ENCODE data around the gene SLX4IP. TPM values are rescaled to one million over a fixed set of nuclear protein-coding genes. Genes with fewer than 3 reads are reported as not detected.

Gene SLX4IP
- total and polyA plus RNA-seq, 3 experiments from 2014 or later = 1.5 to 8.0 (median 7.0) TPM

GRCh38 chr20:10668677-10669368 is 233.7 kb downstream of the SLX4IP start:
- POLR2A ChIA-PET = no interaction called here
- peaks cover 36 to 63% of the 10 kb centered on the region in 2 donors for H3K27me3 Mint-ChIP-seq

GRCh38 chr20:10669843-10670446 is 234.8 kb downstream of the SLX4IP start:
- Histone ChIP-seq H3K27ac (ENCODE audit: low read depth, low read length) (no peak overlapping the region), H3K4me1 (ENCODE audit: insufficient read depth, low read length) (no peaks in the 10 kb centered on the region), H3K4me3 (ENCODE audit: low read length) (no peak overlapping the region), H3K27me3 (ENCODE audit: insufficient read depth, low read length, poor library complexity, severe bottlenecking) (peaks cover 2% of the 10 kb centered on the region), H3K9me3 (ENCODE audit: low read length) (no peaks in the 10 kb centered on the region), H3K36me3 (ENCODE audit: insufficient read depth, low read length) (no peaks in the 10 kb centered on the region)
- no peak overlapping the region for H3K27ac Mint-ChIP-seq
- CTCF ChIA-PET = no interaction called here
- H3K4me3 Mint-ChIP-seq = no peak overlapping the region
- H3K36me3 Mint-ChIP-seq = no peaks in the 10 kb centered on the region
- POLR2A ChIA-PET = no interaction called here
- H3K27me3 Mint-ChIP-seq = peaks cover 35 to 59% of the 10 kb centered on the region in 2 donors
- DNase-seq = no peak
- peaks cover 15 to 28% (median 24%) of the 10 kb centered on the region in 3 donors for H3K4me1 Mint-ChIP-seq
- H3K9me3 Mint-ChIP-seq = no peaks in the 10 kb centered on the region

More at GRCh38 chr20:10668677-10669368, 233.7 kb downstream of the SLX4IP start:
- peaks cover 15 to 27% (median 24%) of the 10 kb centered on the region in 3 donors for H3K4me1 Mint-ChIP-seq
- Histone ChIP-seq H3K4me1 (ENCODE audit: insufficient read depth, low read length) (no peaks in the 10 kb centered on the region), H3K4me3 (ENCODE audit: low read length) (no peak overlapping the region), H3K36me3 (ENCODE audit: insufficient read depth, low read length) (no peaks in the 10 kb centered on the region), H3K27me3 (ENCODE audit: insufficient read depth, low read length, poor library complexity, severe bottlenecking) (no peaks in the 10 kb centered on the region), H3K27ac (ENCODE audit: low read depth, low read length) (no peak overlapping the region), H3K9me3 (ENCODE audit: low read length) (no peaks in the 10 kb centered on the region)
- no peaks in the 10 kb centered on the region for H3K9me3 Mint-ChIP-seq
- no peak for DNase-seq
- H3K27ac Mint-ChIP-seq = no peak overlapping the region
- no peaks in the 10 kb centered on the region for H3K36me3 Mint-ChIP-seq
- no peak overlapping the region for H3K4me3 Mint-ChIP-seq
- CTCF ChIA-PET = no interaction called here

GRCh38 chr20:10670501-10671220 is 235.6 kb downstream of the SLX4IP start:
- no peaks in the 10 kb centered on the region for H3K36me3 Mint-ChIP-seq
- Histone ChIP-seq H3K27me3 (ENCODE audit: insufficient read depth, low read length, poor library complexity, severe bottlenecking) (peaks cover 9% of the 10 kb centered on the region), H3K9me3 (ENCODE audit: low read length) (no peaks in the 10 kb centered on the region), H3K27ac (ENCODE audit: low read depth, low read length) (no peak overlapping the region), H3K36me3 (ENCODE audit: insufficient read depth, low read length) (no peaks in the 10 kb centered on the region), H3K4me3 (ENCODE audit: low read length) (no peak overlapping the region), H3K4me1 (ENCODE audit: insufficient read depth, low read length) (no peaks in the 10 kb centered on the region)
- H3K4me1 Mint-ChIP-seq = peaks cover 18 to 32% (median 28%) of the 10 kb centered on the region in 3 donors
- H3K27me3 Mint-ChIP-seq = peaks cover 42 to 60% of the 10 kb centered on the region in 2 donors
- H3K4me3 Mint-ChIP-seq = peak overlapping the region in 4 of 7 donors; percentile 3 to 57 (median 30)
- POLR2A ChIA-PET = no interaction called here
- peaks cover 0 to 2% (median 0%) of the 10 kb centered on the region in 5 donors for H3K9me3 Mint-ChIP-seq
- CTCF ChIA-PET = no interaction called here
- no peak for DNase-seq
- no peak overlapping the region for H3K27ac Mint-ChIP-seq

GRCh38 chr20:10671221-10671918 is 236.3 kb downstream of the SLX4IP start:
- CTCF ChIA-PET = no interaction called here
- peaks cover 0 to 2% (median 0%) of the 10 kb centered on the region in 5 donors for H3K9me3 Mint-ChIP-seq
- POLR2A ChIA-PET = no interaction called here
- DNase-seq = peak in 1 of 5 donors; percentile 12
- no peaks in the 10 kb centered on the region for H3K36me3 Mint-ChIP-seq
- H3K27ac Mint-ChIP-seq = no peak overlapping the region
- peak overlapping the region; percentile 15 to 90 (median 45) for H3K4me3 Mint-ChIP-seq
- peaks cover 18 to 32% (median 28%) of the 10 kb centered on the region in 3 donors for H3K4me1 Mint-ChIP-seq
- Histone ChIP-seq H3K27ac (ENCODE audit: low read depth, low read length) (no peak overlapping the region), H3K36me3 (ENCODE audit: insufficient read depth, low read length) (no peaks in the 10 kb centered on the region), H3K4me3 (ENCODE audit: low read length) (no peak overlapping the region), H3K9me3 (ENCODE audit: low read length) (no peaks in the 10 kb centered on the region), H3K27me3 (ENCODE audit: insufficient read depth, low read length, poor library complexity, severe bottlenecking) (peaks cover 9% of the 10 kb centered on the region), H3K4me1 (ENCODE audit: insufficient read depth, low read length) (no peaks in the 10 kb centered on the region)
- H3K27me3 Mint-ChIP-seq = peaks cover 45 to 61% of the 10 kb centered on the region in 2 donors

GRCh38 chr20:10671919-10672623 is 237.0 kb downstream of the SLX4IP start:
- Mint-ChIP-seq H3K36me3 (no peaks in the 10 kb centered on the region), H3K9me3 (peaks cover 0 to 2% (median 0%) of the 10 kb centered on the region in 5 donors), H3K27me3 (peaks cover 46 to 68% of the 10 kb centered on the region in 2 donors), H3K4me1 (peaks cover 18 to 32% (median 28%) of the 10 kb centered on the region in 3 donors), H3K4me3 (peak overlapping the region; percentile 49 to 90 (median 77)), H3K27ac (no peak overlapping the region)
- no peak for DNase-seq
- H3K27ac ChIP-seq (ENCODE audit: low read depth, low read length) = no peak overlapping the region
- no peaks in the 10 kb centered on the region for H3K9me3 ChIP-seq (ENCODE audit: low read length)
- no peak overlapping the region for H3K4me3 ChIP-seq (ENCODE audit: low read length)
- CTCF ChIA-PET = interaction anchor here (1.4 kb wide), 1 partner anchor 11 kb away, joined by 5 read pairs; no protein-coding TSS in a partner anchor
- POLR2A ChIA-PET = no interaction called here
- H3K27me3 ChIP-seq (ENCODE audit: insufficient read depth, low read length, poor library complexity, severe bottlenecking) = peaks cover 9% of the 10 kb centered on the region
- no peaks in the 10 kb centered on the region for H3K4me1 ChIP-seq (ENCODE audit: insufficient read depth, low read length)
- H3K36me3 ChIP-seq (ENCODE audit: insufficient read depth, low read length) = no peaks in the 10 kb centered on the region

GRCh38 chr20:10672624-10673127 is 237.6 kb downstream of the SLX4IP start:
- Histone ChIP-seq H3K4me3 (ENCODE audit: low read length) (no peak overlapping the region), H3K27me3 (ENCODE audit: insufficient read depth, low read length, poor library complexity, severe bottlenecking) (peaks cover 9% of the 10 kb centered on the region), H3K4me1 (ENCODE audit: insufficient read depth, low read length) (no peaks in the 10 kb centered on the region), H3K36me3 (ENCODE audit: insufficient read depth, low read length) (no peaks in the 10 kb centered on the region), H3K9me3 (ENCODE audit: low read length) (no peaks in the 10 kb centered on the region), H3K27ac (ENCODE audit: low read depth, low read length) (no peak overlapping the region)
- POLR2A ChIA-PET = no interaction called here
- CTCF ChIA-PET = interaction anchor here (1.4 kb wide), 1 partner anchor 11 kb away, joined by 5 read pairs; no protein-coding TSS in a partner anchor
- H3K9me3 Mint-ChIP-seq = peaks cover 0 to 2% (median 0%) of the 10 kb centered on the region in 5 donors
- peak overlapping the region; percentile 49 to 90 (median 77) for H3K4me3 Mint-ChIP-seq
- no peaks in the 10 kb centered on the region for H3K36me3 Mint-ChIP-seq
- peak in 3 of 5 donors; percentile 6 to 54 (median 19) for DNase-seq
- H3K4me1 Mint-ChIP-seq = peaks cover 18 to 32% (median 28%) of the 10 kb centered on the region in 3 donors
- H3K27ac Mint-ChIP-seq = peak overlapping the region in 2 of 8 donors; percentile 12 to 84
- H3K27me3 Mint-ChIP-seq = peaks cover 49 to 68% of the 10 kb centered on the region in 2 donors

- no peak overlapping the region for H3K27ac ChIP-seq (ENCODE audit: low read depth, low read length)
- Mint-ChIP-seq H3K27me3 (peaks cover 52 to 72% of the 10 kb centered on the region in 2 donors), H3K36me3 (no peaks in the 10 kb centered on the region), H3K27ac (peak overlapping the region in 2 of 8 donors; percentile 12 to 84), H3K9me3 (peaks cover 0 to 2% (median 0%) of the 10 kb centered on the region in 5 donors), H3K4me1 (peaks cover 18 to 32% (median 28%) of the 10 kb centered on the region in 3 donors), H3K4me3 (peak overlapping the region; percentile 27 to 90 (median 77))
- no peak for DNase-seq
- peaks cover 9% of the 10 kb centered on the region for H3K27me3 ChIP-seq (ENCODE audit: insufficient read depth, low read length, poor library complexity, severe bottlenecking)
- H3K4me1 ChIP-seq (ENCODE audit: insufficient read depth, low read length) = no peaks in the 10 kb centered on the region
- no peaks in the 10 kb centered on the region for H3K9me3 ChIP-seq (ENCODE audit: low read length)
- ChIA-PET POLR2A (no interaction called here), CTCF (interaction anchor here (1.4 kb wide), 1 partner anchor 10 kb away, joined by 5 read pairs; no protein-coding TSS in a partner anchor)
- no peak overlapping the region for H3K4me3 ChIP-seq (ENCODE audit: low read length)
- H3K36me3 ChIP-seq (ENCODE audit: insufficient read depth, low read length) = no peaks in the 10 kb centered on the region
Observed at GRCh38 chr20:10673176-10673841, 238.2 kb downstream of the SLX4IP start.

Data from CD8-positive, alpha-beta memory T cell (primary cell).